GOT3 (cell line): Measurements from ENCODE around the gene METTL17.
"Not testable (repeated sequence)": the region's sequence is repeated elsewhere in the genome, so short reads cannot be mapped to it uniquely, and the experiment has no call there.

Experiments used
- DNase-seq: peaks from one replicate; lab custom pipeline; 2025; ENCODE audit warnings: mixed read lengths; lab: John Stamatoyannopoulos, UW

The METTL17 gene

GRCh38 chr14:20997115-20997514, 7.3 kb downstream of the METTL17 start:
- DNase-seq: no peak

GRCh38 chr14:20997564-20997963, 7.8 kb downstream of the METTL17 start:
- DNase-seq: no peak

GRCh38 chr14:20998139-20998538, 8.4 kb downstream of the METTL17 start:
- no peak for DNase-seq

- no peak for DNase-seq
Measured at GRCh38 chr14:20998674-20999366, 9.0 kb downstream of the METTL17 start, which contains the start of gene SLC39A2. Gene SLC39A2, plus strand, starts transcription at chr14:20999293. Its CDS starts 154 bp downstream, at chr14:20999447.

GRCh38 chr14:20999591-20999990, 9.8 kb downstream of the METTL17 start:
- DNase-seq: no peak

- no peak for DNase-seq
Measured at GRCh38 chr14:21001218-21001617, 11.4 kb downstream of the METTL17 start.

GRCh38 chr14:21003788-21004346, 14.1 kb downstream of the METTL17 start:
- DNase-seq: no peak

GRCh38 chr14:21009721-21010120, 19.9 kb downstream of the METTL17 start:
- not testable (repeated sequence) for DNase-seq

GRCh38 chr14:21011136-21011535, 21.4 kb downstream of the METTL17 start:
- no peak for DNase-seq

- DNase-seq: no peak
Measured at GRCh38 chr14:21014761-21015190, 25.0 kb downstream of the METTL17 start.

- no peak for DNase-seq
Measured at GRCh38 chr14:21015312-21015711, 25.5 kb downstream of the METTL17 start.

GRCh38 chr14:21016413-21017190, 26.8 kb downstream of the METTL17 start:
- no peak for DNase-seq

GRCh38 chr14:21017528-21018245, 27.9 kb downstream of the METTL17 start:
- DNase-seq: no peak

- DNase-seq: no peak
Measured at GRCh38 chr14:21018286-21018685, 28.5 kb downstream of the METTL17 start.

GRCh38 chr14:21018781-21019180, 29.0 kb downstream of the METTL17 start:
- DNase-seq: no peak

- DNase-seq: no peak
Measured at GRCh38 chr14:21019366-21019765, 29.6 kb downstream of the METTL17 start.

- DNase-seq: no peak
Measured at GRCh38 chr14:21020977-21021545, 31.3 kb downstream of the METTL17 start.

- no peak for DNase-seq
Measured at GRCh38 chr14:21022686-21023085, 32.9 kb downstream of the METTL17 start.

GRCh38 chr14:21023174-21023573, 33.4 kb downstream of the METTL17 start:
- no peak for DNase-seq

GRCh38 chr14:21023817-21024584, 34.2 kb downstream of the METTL17 start:
- no peak for DNase-seq
